Activated CD8-positive, alpha-beta T cell treated with anti-CD3 and anti-CD28 coated beads for 36 hours (primary cell): ENCODE measurements around the gene ARSB. TPM values are rescaled to one million over a fixed set of nuclear protein-coding genes. Genes with fewer than 3 reads are reported as not detected.
"Not testable (repeated sequence)": the region's sequence is repeated elsewhere in the genome, so short reads cannot be mapped to it uniquely, and the experiment has no call there.

Experiments used
- ATAC-seq: fragments of 200-7000 bp; cut with Tn5 transposase; one replicate; pipeline ENCODE4 v1.10.0; 2021; ENCODE audit warnings: mild to moderate bottlenecking, moderate library complexity
- CTCF ChIA-PET: fragments of 350-600 bp; sonication (Branson Sonifier 250); formaldehyde crosslinking; loops from one replicate; lab custom pipeline; 2021; ENCODE audit warnings: antibody characterized with exemption; lab: Charles Lee
- POLR2A ChIA-PET: fragments of 350-600 bp; sonication (Branson Sonifier 250); formaldehyde crosslinking; loops from one replicate; lab custom pipeline; 2021; ENCODE audit warnings: antibody characterized with exemption; lab: Charles Lee
- DNase-seq: peaks from one replicate; pipeline ENCODE4 v3.0.0-alpha.2; 2020
- H3K27ac Mint-ChIP-seq: one replicate; pipeline ENCODE4 v1.8.0; 2021; ENCODE audit warnings: mild to moderate bottlenecking, mixed read lengths
- H3K27me3 Mint-ChIP-seq: one replicate; pipeline ENCODE4 v1.8.0; 2021; ENCODE audit warnings: mixed read lengths
- H3K36me3 Mint-ChIP-seq: one replicate; pipeline ENCODE4 v1.8.0; 2021; ENCODE audit warnings: low read depth, mixed read lengths
- H3K4me1 Mint-ChIP-seq: one replicate; pipeline ENCODE4 v1.8.0; 2021; ENCODE audit warnings: low read depth, mixed read lengths
- H3K4me3 Mint-ChIP-seq: one replicate; pipeline ENCODE4 v1.8.0; 2021; ENCODE audit warnings: mild to moderate bottlenecking, moderate library complexity, mixed read lengths
- H3K9me3 Mint-ChIP-seq: one replicate; pipeline ENCODE4 v1.8.0; 2021; ENCODE audit warnings: mixed read lengths
- intact Hi-C: fragments of 100-400 bp; cut with micrococcal nuclease; formaldehyde crosslinking; loops from one replicate; pipeline ENCODE4 v1.10.0; 2022
- total RNA-seq, 2 experiments: library from RNA; stranded (reverse); gene quantifications; one replicate each; pipeline ENCODE4 v1.2.3, GENCODE V29; 2021
- TF ChIP-seq, protein P1 (sequence below): fragments of 200-600 bp; IDR thresholded peaks from one replicate; pipeline ENCODE4 v1.8.0; 2022; ENCODE audit warnings: antibody characterized with exemption, mild to moderate bottlenecking

ARSB gene
- total RNA-seq, 2 experiments from 2014 or later, result 8.8 to 9.1 TPM

DNA sequence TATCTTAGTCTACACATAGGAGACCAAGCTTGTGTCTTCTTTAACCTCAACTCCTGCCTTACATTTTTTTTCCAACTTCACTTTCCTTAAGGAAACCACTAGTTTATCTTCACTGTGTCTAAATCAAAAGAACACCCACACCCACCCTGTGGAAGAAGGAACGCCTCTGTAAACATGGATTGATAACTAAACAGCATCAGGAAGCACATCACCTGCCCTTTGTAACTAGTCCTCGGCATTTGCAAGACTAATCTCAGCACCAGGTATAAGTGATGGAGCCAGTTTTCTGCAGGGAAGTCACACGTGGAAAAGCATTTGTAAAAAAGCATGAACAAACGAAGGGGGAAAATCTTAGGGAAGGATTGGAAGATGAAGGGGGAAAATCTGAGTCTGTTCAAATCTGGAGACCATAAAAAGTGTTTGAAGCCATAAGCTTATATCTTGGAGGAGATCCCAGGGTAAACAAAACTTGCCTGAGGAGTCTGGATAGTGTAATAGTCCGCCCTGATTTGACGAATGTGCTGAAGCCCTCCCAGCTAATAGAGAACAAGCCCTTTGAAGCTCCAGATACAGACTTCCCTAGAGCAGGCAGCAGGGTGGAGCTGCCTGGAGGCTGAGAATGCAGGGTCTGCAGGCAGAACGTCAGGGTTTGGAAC is 219.2 kb downstream of the ARSB start:
- DNase-seq, result no peak
- Mint-ChIP-seq H3K4me3 (no peak overlapping the region), H3K4me1 (no peaks in the 10 kb centered on the region), H3K9me3 (no peaks in the 10 kb centered on the region), H3K27me3 (no peaks in the 10 kb centered on the region), H3K36me3 (no peaks in the 10 kb centered on the region), H3K27ac (no peak overlapping the region)
- intact Hi-C loops, result no loop called here
- ChIA-PET CTCF (interaction anchor here (0.7 kb wide), 1 partner anchor 144 kb away, joined by 3 read pairs; no protein-coding TSS in a partner anchor), POLR2A (no interaction called here)
- TF ChIP-seq, protein P1, sequence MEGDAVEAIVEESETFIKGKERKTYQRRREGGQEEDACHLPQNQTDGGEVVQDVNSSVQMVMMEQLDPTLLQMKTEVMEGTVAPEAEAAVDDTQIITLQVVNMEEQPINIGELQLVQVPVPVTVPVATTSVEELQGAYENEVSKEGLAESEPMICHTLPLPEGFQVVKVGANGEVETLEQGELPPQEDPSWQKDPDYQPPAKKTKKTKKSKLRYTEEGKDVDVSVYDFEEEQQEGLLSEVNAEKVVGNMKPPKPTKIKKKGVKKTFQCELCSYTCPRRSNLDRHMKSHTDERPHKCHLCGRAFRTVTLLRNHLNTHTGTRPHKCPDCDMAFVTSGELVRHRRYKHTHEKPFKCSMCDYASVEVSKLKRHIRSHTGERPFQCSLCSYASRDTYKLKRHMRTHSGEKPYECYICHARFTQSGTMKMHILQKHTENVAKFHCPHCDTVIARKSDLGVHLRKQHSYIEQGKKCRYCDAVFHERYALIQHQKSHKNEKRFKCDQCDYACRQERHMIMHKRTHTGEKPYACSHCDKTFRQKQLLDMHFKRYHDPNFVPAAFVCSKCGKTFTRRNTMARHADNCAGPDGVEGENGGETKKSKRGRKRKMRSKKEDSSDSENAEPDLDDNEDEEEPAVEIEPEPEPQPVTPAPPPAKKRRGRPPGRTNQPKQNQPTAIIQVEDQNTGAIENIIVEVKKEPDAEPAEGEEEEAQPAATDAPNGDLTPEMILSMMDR, result no peak
- ATAC-seq, result no peak

DNA sequence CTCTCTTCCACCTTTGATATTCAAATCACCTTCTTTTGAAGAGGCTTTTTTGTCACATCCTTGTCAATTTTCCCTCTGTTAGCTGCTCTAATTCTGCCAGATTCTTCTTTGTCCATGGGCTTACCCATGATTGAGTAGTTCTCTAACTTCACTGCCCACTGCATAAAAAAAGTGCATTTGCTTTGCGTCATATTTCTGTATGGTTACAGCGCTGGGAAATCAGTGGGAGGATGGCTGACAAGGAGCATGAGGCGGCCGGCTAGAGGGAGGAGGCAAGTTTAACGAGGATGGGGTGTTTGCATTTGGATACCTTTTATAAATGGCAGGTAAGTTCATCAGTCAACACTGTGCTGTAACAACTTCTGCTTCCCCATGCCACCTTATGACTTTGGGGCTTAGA is 220.0 kb downstream of the ARSB start:
- no peak for ATAC-seq
- Mint-ChIP-seq H3K4me1 (no peaks in the 10 kb centered on the region), H3K4me3 (no peak overlapping the region), H3K27me3 (no peaks in the 10 kb centered on the region), H3K36me3 (no peaks in the 10 kb centered on the region), H3K9me3 (no peaks in the 10 kb centered on the region), H3K27ac (no peak overlapping the region)
- intact Hi-C loops, result no loop called here
- POLR2A ChIA-PET, result no interaction called here
- CTCF ChIA-PET, result no interaction called here
- TF ChIP-seq, protein P1, result no peak
- no peak for DNase-seq

DNA sequence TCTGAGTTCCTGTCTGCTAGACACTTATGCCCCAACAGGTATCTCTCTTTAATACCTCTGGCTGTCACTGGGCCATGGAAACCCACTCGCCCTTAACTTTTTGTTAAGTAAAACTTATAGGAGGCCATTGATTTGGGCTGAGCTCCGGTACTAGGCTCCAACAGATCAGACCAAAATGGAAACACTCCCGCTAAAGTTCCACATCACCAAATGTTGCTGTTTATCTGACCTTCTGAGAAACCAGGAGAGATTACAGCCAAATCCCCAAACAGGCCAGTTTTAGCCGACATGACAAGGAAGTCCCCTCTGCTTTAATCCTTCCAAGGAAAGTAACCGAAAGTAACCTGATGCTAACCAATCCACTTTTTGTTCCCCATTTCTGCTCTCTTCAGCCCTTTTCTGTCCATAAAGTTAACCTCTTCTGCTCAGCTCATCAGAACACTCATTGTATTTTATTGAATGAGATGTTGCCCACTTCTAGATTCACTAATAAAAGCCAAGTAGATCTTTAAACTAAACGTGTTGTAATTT is 221.4 kb downstream of the ARSB start:
- Mint-ChIP-seq H3K27ac (no peak overlapping the region), H3K9me3 (no peaks in the 10 kb centered on the region), H3K4me1 (no peaks in the 10 kb centered on the region), H3K27me3 (no peaks in the 10 kb centered on the region), H3K4me3 (no peak overlapping the region), H3K36me3 (no peaks in the 10 kb centered on the region)
- TF ChIP-seq, protein P1, result no peak
- ATAC-seq (no peak), DNase-seq (no peak)
- intact Hi-C loops, result no loop called here
- CTCF ChIA-PET, result no interaction called here
- POLR2A ChIA-PET, result no interaction called here

DNA sequence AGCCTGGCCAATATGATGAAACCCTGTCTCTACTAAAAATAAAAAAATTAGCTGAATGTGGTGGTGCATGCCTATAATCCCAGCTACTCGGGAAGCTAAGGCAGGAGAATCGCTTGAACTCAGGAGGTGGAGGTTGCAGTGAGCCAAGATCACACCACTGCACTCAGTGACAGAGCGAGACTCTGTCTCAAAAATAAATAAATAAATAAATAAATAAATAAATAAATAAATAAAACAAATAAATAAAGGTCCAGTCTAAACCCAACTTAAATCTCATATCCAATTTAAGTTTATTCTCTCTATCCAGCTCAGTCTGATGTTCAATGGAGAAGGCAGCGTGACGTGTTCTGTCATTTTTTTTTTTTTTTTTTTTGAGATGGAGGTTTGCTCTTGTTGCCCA is 222.4 kb downstream of the ARSB start:
- H3K27ac Mint-ChIP-seq, CTCF ChIA-PET, ATAC-seq, H3K4me1 Mint-ChIP-seq, intact Hi-C loops, DNase-seq, H3K9me3 Mint-ChIP-seq, POLR2A ChIA-PET, H3K36me3 Mint-ChIP-seq, H3K4me3 Mint-ChIP-seq, H3K27me3 Mint-ChIP-seq: not testable (repeated sequence)

DNA sequence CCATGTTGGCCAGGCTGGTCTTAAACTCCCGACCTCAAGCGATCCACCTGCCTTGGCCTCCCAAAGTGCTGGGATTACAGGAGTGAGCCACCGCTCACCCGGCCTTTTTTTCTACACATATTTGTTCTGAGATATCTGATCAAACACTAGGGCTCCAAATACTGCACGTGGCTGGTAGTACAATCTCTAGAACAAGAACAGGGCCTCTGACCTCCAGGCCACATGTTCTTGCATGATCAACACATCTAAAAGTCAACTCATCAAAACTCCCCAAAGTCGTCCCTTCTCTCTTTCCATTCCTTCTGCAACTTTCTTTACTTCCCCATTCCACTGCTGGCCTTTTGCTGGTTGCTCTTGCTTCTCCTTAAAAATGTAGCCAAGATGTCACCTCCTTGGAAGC is 223.3 kb downstream of the ARSB start:
- Mint-ChIP-seq H3K9me3 (no peaks in the 10 kb centered on the region), H3K27ac (no peak overlapping the region), H3K36me3 (no peaks in the 10 kb centered on the region), H3K4me1 (peaks cover 13% of the 10 kb centered on the region), H3K4me3 (no peak overlapping the region), H3K27me3 (no peaks in the 10 kb centered on the region)
- ATAC-seq (no peak), DNase-seq (no peak)
- POLR2A ChIA-PET, result no interaction called here
- TF ChIP-seq, protein P1, result no peak
- intact Hi-C loops, result no loop called here
- CTCF ChIA-PET, result no interaction called here
